Fibroblast of upper back skin (primary cell): ENCODE data around the gene DRGX.

Experiments used
- DNase-seq: peaks from one replicate; pipeline ENCODE4 v3.0.0-alpha.2; 2013

Gene DRGX

DNA sequence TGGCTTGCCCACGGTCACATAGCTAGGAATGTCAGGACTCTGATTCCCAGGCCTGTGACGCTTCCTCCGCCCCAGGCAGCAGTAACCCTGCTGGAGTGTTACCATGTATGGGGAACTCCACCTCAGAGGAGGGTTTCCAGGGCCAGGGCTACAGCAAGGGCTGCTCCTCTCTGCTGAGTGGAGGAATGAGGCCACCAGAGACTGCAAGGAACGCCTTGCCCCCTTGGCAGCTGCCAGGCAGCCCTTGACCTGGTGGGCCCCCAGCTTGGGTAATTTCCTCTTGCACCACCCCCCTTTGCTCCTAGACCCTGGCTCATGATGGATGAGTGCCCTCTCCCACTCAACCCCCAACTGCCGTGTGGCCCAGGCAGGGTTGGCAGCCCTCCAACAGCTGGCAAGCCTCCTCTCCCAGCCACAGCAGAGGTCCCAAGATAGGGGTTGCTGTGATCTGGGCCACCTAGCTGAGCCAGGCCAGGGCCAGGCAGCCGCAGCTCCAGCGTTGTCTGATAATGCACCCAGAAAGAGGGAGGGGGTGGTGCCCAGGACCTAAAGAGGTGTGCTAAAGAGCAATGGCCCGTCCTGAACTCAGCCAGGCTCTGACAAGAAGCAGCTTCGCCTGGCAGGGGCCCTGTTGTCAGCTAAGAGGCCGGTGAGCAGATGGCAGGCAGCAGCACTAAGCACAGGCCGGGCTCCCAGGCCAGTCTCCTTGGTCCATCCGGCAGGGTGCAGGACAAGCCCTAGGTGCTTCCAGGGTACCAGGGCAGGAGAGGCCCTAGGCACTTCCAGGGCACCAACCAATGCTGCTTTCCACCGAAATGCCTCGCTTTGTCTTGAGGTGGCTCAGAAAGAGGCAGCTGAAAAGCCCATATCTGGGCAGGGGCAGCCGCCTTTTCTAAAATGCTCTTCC, 35.4 kb downstream of the DRGX start:
- DNase-seq = no peak

DNA sequence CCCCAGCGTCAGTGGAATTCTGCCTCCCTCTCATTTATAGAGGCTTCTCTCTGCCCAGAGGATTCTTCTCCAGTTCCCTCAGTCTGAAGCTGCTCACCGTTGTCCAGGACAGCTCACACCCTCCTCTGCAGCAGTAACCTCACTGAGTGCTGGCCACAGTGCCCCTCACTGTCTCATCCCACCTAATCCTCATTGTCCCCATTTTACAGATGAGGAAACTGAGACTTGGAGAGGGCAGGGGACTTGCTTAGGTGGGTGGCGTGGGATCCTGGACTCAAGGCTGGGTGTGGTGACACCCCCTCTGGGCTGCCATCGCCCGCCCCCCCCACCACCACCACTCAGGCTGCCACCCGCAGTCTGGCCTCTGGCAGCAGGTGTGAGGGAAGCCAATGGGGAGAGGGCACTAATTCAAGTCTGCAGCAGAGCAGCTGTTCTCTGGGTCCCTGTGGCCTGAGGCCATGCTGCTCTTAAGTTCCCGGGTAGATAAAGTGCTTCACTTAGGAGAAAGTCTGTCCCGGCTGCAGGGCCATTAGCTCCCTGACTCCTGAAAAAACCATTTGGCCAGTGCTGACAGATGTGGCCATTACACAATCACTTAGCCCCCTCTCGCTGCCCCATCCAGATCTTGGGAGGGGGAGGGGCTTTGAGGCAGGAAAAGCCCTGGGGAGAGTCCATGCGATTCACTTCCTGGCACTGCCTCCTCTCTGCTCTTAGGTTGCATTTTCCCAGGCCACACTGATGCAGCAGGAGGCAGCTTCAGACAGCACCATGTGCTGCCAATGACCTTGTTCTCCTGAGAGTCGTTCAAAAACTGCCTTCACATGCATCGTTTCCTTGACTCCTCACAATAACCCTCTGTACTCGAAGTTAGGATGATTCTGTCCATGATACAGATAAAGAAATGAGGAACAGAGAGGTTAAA, 36.3 kb downstream of the DRGX start:
- peak; percentile 36 for DNase-seq

DNA sequence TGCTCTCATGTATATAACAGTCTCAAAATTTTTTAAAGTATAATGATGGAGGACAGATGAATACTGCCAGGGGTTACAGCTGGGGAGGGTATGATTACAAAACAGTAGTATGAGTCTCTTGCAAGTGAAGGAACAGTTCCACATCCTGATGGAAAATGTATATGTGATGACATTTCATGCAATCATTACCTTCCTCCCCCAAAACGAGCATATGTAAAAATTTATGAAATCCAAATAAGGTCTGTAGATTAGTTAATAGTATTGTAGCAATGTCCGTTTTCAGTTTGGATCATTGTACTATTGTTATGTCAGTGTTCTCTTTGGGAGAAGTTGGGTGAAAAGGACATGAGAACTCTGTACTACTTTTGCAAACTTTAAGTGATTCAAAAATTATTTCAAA, 38.0 kb downstream of the DRGX start:
- no peak for DNase-seq

DNA sequence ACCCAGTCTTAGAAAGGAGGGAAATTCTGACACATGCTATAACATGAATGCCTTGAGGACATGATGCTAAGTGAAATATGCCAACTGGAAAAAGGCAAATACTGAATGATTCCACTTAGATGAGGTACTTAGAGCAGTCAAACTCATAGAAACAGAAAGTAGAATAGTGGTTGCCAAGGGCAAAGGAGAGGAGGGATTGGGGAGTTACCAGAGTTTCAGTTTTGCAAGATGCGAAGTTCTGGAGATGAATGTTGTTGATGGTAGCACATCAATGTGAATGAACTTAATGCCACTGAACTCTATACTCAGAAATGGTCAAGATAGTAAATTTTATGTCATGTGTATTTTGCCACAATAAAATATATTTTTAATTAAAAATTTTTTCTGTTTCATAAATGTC, 38.9 kb downstream of the DRGX start:
- DNase-seq = no peak

DNA sequence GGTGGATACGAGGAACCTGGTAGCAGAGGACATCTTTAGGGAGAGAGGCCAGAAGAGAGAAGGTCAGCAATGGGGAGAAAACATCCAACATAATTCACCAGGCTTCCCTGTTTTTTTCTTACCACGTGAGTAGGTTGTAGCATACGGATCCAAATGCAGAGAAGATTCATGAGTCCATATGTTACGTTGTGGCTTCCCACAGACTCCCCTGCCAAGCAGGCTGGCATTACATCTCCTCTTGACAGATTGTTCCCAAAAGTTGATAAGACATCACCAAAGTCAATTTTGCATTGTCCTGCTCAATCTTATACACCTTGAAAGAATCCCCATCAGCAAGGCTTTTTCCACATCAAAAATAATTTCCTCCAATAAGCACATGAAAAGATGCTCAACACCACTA, 39.7 kb downstream of the DRGX start:
- DNase-seq = no peak

DNA sequence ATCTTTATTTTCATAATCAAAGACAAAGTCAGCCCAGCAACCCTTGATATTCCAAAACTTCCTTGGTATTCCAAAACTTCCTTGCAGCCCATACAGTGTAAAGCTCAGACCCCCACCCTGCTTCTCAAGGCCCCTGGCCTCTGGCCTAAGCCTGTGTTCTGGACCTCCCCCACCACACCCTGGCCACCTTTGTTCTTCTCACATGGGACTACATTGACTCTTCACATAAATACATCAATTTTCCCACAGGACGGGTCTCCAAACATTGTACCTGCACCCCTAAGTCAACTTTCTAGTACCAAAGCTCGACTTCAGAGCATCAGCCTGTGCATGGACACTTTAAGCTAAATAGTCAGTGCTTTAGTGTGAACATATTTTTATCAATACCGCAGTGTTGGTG, 40.7 kb downstream of the DRGX start:
- DNase-seq = no peak

DNA sequence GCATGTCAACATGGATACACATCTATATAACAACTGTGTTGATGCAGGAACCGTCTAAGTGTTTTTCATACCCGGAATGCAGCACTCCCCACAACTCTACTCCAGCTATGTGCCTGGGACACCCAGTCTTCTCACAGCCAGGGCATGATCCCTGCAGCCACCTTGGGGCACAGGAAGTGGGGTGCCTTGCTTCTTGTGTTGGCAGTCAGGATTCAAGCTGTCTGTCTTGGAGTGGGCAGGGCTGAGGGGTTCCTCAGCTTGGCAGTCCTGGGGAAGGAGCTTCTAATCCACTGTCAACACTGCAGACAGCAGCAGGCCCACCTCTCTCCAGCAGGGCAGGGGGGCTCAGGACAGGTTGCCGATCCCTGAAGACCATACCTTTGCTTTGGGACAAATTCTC, 41.3 kb downstream of the DRGX start:
- DNase-seq = no peak

DNA sequence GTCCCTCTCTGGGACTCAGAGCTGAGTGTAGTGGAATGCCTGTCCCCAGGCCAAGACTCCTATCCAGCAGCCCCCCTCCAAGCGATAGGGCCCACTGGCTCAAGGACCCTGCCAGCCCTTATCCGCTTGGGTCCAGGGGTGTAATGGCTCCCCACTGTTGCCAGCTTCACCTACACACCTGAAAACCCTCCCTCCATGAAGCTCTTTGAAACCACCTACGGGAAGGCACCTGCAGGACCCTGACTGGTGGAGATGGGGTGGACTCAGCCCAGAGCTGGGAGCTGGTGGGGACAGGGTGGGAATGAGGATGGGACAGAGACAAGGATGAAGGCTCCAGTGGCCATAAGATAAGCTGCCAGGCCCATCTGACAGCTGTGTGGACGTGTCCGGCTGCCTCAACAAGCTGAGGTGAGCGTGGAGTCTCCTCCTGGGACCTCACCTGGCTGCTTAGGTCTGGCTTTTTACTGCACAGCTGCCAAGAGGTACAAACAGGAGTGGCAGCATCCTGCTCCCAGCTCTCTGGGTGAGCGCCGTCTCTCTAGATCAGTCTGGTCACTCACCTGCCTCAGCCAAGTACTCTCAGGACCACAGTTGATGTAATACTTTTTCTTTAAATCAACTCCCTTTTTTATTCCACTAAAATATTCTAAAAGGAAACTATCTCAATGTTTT, 41.9 kb downstream of the DRGX start:
- no peak for DNase-seq

DNA sequence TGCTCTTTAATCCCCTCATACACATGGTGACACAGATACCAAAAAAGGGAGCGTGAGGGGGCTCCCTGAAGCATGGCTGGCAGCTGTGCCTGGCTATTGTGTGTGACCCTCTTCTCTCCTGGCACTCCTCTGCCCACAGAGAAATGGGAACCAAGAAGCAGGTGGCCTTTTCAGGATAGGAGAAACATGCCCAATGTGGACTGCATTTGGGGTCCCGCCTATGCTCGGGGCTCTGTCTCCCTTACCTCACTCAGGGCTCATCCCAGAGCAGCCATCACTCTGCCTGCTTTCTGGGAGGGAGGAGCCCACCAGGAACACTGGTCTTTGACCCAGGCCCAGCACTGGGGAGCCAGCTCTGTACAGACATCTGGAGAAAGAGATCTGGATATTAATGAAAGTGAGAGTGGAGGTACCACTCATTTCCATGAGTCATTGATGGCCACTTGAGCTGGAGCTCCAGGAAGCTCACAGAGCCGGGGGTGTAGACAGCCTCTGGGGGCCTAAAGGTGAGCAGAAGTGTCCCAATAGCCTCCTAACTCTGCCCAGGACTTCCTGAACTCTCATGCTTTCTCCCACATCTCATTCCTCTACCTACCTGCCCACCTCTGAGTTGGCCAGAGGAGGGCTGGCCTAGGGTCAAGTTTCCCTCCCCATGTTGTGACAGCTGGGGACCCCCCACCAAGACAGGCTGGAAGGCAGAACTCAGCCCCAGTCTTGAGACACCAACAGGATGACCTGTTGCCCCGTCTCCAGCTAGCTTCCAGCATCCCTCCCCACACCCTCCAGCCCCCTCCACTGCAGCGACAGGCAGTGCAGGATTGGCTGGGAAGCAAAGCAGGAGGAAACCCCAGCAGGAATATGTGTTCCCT, 42.6 kb downstream of the DRGX start:
- DNase-seq = no peak

DNA sequence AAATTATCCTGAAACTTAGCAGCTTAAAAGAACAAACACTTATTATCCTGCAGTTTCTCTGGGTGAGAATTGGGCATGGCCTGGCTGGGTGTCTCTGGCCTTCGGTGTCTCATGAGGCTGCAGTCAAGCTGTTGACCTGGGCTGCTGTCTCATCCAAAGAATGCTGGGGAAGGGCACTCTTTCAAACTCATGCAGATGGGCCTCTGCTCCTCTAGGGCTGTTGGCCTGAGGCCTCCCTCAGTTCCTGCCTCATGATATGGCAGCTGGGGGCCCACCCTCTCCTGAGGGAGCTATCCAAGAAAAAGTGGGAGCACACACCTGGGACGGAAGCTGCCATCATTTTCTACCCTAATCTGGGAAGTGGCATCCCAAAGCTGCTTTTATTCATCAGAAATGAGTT, 43.6 kb downstream of the DRGX start:
- DNase-seq = no peak

DNA sequence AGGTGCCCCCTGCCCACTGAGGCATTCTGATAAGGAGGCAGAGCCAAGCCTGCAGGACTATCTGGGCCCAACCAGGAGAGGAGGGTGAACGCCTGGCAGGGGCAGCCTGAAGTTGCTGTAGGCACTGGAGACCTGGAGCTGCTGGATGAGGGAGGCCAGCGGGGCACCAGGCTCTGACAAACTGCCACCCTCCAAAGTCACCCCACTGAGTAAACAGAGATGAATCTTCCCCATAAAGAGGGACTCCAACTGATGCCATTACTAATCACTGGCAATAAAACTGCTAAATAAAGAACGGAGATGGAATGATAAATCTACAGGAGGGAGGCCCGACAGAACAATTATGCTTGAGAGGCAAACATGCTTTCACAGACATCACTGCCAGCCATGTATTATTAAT, 44.2 kb downstream of the DRGX start:
- DNase-seq = no peak

DNA sequence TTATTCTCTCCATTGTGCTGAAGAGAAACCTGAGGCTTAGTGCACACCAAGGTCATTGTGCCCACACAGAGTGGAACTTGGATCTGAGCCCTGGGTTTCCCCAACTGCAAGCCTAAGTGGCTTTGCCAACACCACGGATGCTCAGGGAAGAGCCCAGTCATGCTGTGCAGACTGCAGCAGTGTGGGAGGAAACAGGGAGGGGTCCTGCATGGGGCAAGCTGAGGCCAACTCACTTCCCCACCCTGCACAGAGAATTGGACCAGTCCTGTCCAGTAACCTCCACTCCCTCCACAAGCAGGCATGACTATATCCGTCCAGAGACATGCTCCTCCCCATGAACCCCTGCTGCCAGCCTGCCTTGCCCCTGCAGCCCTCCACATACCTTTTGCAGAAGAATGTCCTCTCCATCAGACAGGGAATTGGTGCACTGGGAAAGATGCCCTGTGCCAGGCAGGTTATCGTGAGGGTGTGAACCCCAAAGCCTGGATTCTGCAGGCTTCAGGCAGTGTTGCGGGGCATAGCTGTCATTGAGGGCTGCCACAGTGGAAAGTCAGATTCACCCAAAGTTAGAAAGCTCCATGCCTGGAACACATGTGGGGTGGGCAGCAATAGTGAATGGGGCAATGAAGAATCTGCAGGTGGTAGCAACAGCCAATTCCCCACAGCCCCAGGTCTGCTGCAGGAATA, 44.9 kb downstream of the DRGX start:
- DNase-seq = no peak

DNA sequence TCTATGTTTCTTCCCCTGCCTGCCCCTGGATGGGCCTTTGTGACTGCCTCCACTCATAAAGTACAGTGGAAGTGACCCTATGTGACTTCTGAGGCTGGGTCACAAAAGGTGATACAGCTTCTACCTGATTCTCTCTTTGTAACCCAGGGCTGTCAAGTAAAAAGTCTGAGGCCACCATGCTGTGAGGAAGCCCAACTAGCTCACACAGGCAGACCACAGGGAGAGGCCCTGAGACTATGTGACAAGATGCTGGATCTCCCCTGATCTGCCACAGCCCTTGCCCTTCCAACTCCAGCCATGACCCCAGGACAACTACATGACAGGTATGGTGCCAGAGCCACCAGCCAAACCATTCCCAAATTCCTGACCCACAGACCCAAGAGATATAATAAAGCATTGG, 45.8 kb downstream of the DRGX start:
- no peak for DNase-seq

DNA sequence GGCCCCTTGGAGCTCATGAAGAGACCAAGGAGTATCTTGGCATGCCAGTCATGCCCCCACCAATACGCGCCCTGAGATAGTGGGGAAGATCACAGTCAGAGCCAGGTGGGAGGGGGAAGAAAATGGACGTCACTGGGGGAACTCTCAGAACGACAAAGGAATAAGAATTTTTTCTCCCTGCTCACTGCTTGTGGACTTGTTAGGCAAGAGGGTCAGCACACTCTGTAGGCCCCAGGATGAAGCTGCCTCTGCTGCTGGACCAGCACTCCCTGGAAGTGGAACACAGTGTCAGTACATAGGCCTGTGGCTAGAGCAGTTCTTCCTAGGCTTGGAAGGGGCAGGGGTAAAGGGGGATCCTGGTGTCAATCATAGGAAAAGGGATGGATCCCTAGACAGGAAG, 46.5 kb downstream of the DRGX start:
- DNase-seq = no peak

DNA sequence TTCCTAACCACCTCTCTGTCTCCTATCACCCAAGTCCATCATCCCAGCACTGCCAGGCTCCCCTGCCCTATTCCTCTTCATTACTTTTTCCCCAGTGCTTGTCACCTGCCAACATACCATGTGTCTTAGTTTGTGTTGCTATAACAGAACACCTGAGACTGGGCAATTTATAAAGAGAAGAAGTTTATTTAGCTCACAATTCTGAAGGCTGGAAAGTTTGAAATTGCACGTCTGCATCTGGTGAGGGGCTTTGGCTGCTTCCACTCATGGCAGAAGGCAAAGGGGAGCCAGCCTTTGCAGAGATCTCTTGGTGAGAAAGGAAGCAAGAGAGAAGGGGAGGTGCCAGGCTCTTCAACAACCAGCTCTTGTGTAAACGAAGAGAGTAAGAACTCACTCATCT, 47.3 kb downstream of the DRGX start:
- no peak for DNase-seq

DNA sequence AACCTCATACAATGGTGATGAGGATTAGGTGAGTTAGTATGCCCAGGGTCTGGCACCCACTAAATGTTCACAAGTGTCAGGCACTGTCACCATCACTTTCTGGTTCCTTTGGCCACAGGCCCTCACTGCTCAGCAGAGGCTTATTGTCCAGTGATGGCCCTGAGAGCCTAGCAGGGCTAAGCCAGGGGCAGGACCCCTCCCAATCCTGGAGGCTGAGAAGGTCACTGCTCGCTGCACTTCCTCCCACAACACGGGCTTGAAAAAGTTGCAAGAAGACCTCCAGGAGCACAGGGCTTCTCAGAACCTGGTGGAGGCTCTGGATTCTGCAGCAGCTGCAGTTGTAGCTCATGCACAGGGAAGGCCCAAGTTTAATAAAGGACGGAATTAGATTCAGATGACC, 48.1 kb downstream of the DRGX start:
- DNase-seq = no peak

DNA sequence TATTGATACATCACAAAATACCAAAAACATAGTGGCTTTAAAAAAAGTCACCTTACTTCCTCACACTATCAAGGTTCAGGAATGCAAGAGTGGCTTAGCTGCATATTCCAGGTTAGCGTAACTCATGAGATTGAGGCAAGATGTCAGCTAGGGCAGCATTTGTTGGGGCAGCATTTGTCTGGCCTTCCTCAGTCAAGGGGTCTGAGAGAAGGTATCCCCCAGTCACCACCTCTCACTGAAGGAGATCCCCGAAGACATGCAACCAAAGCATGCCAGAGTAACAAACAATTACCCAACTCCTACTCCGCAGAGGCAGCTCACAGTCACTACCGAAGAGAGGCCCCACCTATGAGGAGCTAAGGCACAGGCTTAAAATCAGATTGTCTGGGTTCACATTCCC, 48.5 kb downstream of the DRGX start:
- DNase-seq = no peak

DNA sequence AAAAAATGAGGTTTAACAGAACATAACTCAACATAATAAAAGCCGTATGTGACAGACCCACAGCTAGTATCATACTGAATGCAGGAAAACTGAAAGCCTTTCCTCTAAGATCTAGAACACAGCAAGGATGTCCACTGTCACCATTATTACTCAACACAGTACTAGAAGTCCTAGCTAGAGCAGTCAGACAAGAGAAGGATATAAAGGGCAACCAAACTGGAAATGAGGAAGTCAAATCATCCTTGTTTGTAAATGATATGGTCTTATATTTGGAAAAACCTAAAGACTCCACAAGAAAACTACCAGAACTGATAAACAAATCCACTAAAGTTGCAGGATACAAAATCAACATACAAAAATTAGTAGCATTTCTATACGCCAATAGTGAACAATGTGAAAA, 51.0 kb downstream of the DRGX start:
- DNase-seq = no peak

DNA sequence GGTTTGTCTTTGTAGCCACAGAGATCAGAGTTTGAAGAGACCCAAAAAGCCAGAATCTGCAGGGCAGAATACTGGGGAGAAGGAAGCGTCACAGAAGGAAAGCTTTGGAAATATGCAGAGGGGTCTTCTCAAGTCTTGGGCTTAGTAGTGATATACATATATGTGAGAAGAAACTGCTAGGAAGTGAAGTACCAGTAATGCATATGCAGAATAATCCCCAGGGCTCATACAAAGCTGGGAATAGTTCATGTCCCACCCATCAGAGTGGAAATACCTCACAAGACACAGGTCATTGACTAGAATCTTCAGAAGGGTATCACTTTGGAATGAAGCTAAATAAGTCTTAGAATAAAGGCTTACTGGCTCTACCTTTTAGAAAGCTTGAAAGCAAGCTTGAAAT, 57.3 kb downstream of the DRGX start:
- no peak for DNase-seq

DNA sequence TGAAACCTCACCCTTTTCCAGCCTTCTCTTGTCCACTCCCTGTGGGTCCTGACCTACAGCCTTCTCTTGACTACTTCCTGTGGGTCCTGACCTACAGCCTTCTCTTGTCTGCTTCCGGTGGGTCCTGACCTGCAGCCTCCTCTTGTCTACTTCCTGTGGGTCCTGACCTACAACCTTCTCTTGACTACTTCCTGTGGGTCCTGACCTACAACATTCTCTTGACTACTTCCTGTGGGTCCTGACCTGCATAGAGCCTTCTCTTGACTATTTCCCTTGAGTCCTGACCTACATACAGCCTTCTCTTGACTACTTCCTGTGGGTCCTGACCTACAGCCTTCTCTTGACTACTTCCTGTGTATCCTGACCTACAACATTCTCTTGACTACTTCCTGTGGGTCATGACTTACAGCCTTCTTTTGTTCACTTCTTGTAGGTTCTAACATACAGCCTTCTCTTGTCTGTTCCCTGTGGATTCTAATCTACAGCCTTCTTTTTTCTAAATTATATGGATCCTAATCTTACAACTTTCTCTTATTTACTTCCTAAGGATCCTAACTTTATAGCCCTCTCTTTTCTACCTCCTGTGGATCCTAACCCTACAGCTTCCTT, 60.4 kb downstream of the DRGX start:
- DNase-seq = no peak

DNA sequence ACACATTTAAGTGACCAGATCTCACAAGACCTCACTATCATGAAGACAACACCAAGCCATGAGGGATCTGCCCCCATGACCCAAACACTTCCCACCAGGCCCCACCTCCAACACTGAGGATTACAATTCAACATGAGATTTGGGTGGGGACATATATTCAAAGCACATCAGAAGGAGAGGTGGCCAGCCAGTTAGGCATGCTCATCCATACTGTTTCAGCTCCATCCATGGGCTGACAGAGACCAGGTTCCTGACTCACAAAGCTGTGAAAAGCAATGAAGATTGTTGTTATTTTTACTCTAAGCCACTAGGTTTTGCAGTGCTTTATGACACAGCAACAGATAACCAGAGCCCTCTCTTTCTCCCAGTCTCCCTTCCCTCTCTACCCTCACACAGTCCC, 60.9 kb downstream of the DRGX start:
- DNase-seq = no peak
